Uterus (tissue), 4 donors: ENCODE data around the gene ADORA1. TPM values are rescaled to one million over a fixed set of nuclear protein-coding genes. Genes with fewer than 3 reads are reported as not detected.

Experiments used
- DNase-seq, 2 donors: peaks; one replicate each; pipeline ENCODE4 v3.0.0-alpha.2; 2019 to 2020
- H3K27ac ChIP-seq, 2 donors: fragments of 200-600 bp; sonication (generic); 1 replicate in 1 of 2; 2 replicates in 1 of 2; pipeline ENCODE4 v1.5.1; 2016 to 2018
- H3K27me3 ChIP-seq, 2 donors: fragments of 200-600 bp; sonication (generic); one replicate each; pipeline ENCODE4 v1.5.1; 2018 to 2019; ENCODE audit warnings: control low read depth in 1 of 2
- H3K36me3 ChIP-seq, 2 donors: fragments of 200-600 bp; sonication (generic); one replicate each; pipeline ENCODE4 v1.5.1; 2019; ENCODE audit warnings: control low read depth in 1 of 2
- H3K4me1 ChIP-seq, 2 donors: fragments of 200-600 bp; sonication (generic); one replicate each; pipeline ENCODE4 v1.5.1; 2018 to 2019; ENCODE audit warnings: control low read depth in 1 of 2
- H3K4me3 ChIP-seq, 2 donors: fragments of 200-600 bp; sonication (generic); 1 replicate in 1 of 2; 2 replicates in 1 of 2; pipeline ENCODE4 v1.5.1; 2018 to 2019; ENCODE audit warnings: mild to moderate bottlenecking in 1 of 2
- H3K9me3 ChIP-seq, 2 donors: fragments of 200-600 bp; sonication (generic); one replicate each; pipeline ENCODE4 v1.5.1; 2019; ENCODE audit warnings: control low read depth in 1 of 2
- POLR2A ChIP-seq, 2 donors: fragments of 450-650 bp; IDR thresholded peaks; one replicate each; pipeline ENCODE4 v1.6.1; 2016; ENCODE audit warnings: antibody characterized with exemption in 2 of 2, mild to moderate bottlenecking in 1 of 2, moderate library complexity in 1 of 2
- intact Hi-C: fragments of 100-400 bp; cut with DNase I; formaldehyde crosslinking; loops from one replicate; pipeline ENCODE4 v1.15.1; 2023; ENCODE audit warnings: low total_unique reads
- total RNA-seq, 4 donors: library from RNA; depleted of rRNA in 3 of 4; stranded (reverse); fragments of >200 nt in 3 of 4; gene quantifications; one replicate each; pipeline versions ENCODE4 v1.1.0 to v1.2.4, GENCODE V29; 2014 to 2023
- TF ChIP-seq, protein P1 (sequence below), 4 experiments: fragments of 200-600 bp in 2 of 4; fragments of 450-650 bp in 2 of 4; sonication (generic) in 2 of 4; IDR thresholded peaks; one replicate each; pipeline ENCODE4 v1.5.1; 2016 to 2019; ENCODE audit warnings: antibody characterized with exemption in 4 of 4, mild to moderate bottlenecking in 2 of 4, moderate library complexity in 1 of 4
- donor health status: DM: yes; HTN: yes; CAD: no.

ADORA1 gene
- total RNA-seq, 4 donors from 2014 or later = 3.0 TPM; not detected in 2

DNA sequence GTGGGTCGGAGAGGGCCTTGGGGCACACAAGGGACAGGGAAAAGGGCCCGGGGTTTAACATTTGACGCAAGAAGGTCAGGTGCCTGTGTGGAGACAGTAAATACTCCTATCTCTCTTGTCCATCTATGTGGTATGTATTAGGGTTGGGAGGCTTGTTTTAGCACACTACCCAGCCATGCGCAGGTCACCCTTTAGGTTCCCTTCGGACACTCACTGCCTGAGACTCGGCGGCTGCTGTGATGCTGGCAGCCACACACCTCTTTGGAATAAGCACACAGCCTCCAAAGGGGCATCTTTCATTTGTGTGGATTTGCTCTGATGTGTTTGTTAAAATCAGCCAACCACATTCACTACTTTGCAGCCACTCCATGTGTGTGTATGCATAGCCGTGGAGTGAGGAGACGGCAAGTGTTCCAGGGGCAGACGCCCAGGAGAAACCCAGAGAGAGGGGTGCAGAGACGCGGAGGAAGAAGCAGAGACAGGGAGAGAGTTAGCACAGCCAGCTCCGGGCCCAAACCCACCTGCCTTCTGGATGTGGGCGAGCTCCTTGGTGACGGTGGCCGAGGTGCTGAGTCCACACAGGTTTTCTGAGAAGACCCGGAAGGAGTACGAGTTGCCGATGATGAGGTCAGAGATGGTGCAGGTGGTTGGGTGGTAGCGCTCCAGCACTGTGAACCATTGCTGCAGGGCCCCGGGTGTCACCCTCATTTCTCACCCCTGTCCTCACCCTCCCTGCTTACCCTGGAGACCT, 42.4 kb downstream of the ADORA1 start:
- TF ChIP-seq, protein P1, sequence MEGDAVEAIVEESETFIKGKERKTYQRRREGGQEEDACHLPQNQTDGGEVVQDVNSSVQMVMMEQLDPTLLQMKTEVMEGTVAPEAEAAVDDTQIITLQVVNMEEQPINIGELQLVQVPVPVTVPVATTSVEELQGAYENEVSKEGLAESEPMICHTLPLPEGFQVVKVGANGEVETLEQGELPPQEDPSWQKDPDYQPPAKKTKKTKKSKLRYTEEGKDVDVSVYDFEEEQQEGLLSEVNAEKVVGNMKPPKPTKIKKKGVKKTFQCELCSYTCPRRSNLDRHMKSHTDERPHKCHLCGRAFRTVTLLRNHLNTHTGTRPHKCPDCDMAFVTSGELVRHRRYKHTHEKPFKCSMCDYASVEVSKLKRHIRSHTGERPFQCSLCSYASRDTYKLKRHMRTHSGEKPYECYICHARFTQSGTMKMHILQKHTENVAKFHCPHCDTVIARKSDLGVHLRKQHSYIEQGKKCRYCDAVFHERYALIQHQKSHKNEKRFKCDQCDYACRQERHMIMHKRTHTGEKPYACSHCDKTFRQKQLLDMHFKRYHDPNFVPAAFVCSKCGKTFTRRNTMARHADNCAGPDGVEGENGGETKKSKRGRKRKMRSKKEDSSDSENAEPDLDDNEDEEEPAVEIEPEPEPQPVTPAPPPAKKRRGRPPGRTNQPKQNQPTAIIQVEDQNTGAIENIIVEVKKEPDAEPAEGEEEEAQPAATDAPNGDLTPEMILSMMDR (IDR thresholded peaks at IDR 0.05) = no peak
- no peak for TF ChIP-seq POLR2A (IDR thresholded peaks at IDR 0.05)
- no peaks in the 10 kb centered on the region for H3K36me3 ChIP-seq
- DNase-seq = no peak
- no peak overlapping the region for H3K4me3 ChIP-seq
- no peaks in the 10 kb centered on the region for H3K9me3 ChIP-seq
- H3K27ac ChIP-seq = no peak overlapping the region
- H3K4me1 ChIP-seq = no peaks in the 10 kb centered on the region
- H3K27me3 ChIP-seq = no peaks in the 10 kb centered on the region
- intact Hi-C loops = no loop called here

DNA sequence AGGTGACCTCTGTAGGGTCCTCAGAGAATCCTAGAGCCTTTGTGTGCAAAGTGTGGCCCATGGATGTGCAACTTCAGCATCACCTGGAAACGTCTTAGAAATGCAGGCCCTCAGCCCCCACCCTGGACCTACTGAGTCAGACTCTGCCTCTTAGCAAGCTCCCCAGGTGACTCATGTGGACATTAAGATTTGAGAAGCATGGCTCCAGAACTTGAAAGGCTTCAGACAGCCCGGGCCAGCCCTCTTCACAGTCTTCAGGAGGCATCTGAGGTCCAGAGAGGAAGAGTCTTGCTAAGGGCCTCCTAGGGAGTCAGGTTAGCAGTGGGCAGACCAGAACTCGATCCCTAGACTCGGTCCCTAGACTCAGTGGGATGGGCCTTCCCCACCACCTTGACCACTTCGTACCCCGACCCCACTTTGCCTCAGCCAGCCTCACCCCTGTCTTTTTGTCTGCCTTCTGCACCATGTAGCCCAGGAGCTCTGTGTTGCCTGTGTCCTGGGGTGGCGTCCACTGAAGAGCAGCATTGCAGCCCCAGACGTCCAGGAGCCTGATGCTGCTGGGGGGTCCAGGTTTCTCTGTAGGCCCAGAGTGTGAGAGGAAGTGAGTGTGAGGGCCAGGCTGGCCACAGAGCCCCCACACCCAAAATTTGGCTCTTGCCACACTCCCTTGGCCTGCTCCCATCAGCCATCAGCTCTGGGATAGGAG, 43.3 kb downstream of the ADORA1 start:
- no peak for DNase-seq
- H3K4me3 ChIP-seq = no peak overlapping the region
- no peaks in the 10 kb centered on the region for H3K4me1 ChIP-seq
- no peaks in the 10 kb centered on the region for H3K27me3 ChIP-seq
- no peak for TF ChIP-seq POLR2A (IDR thresholded peaks at IDR 0.05)
- TF ChIP-seq, protein P1 (IDR thresholded peaks at IDR 0.05) = no peak
- no peak overlapping the region for H3K27ac ChIP-seq
- H3K9me3 ChIP-seq = no peaks in the 10 kb centered on the region
- H3K36me3 ChIP-seq = no peaks in the 10 kb centered on the region
- intact Hi-C loops = no loop called here

DNA sequence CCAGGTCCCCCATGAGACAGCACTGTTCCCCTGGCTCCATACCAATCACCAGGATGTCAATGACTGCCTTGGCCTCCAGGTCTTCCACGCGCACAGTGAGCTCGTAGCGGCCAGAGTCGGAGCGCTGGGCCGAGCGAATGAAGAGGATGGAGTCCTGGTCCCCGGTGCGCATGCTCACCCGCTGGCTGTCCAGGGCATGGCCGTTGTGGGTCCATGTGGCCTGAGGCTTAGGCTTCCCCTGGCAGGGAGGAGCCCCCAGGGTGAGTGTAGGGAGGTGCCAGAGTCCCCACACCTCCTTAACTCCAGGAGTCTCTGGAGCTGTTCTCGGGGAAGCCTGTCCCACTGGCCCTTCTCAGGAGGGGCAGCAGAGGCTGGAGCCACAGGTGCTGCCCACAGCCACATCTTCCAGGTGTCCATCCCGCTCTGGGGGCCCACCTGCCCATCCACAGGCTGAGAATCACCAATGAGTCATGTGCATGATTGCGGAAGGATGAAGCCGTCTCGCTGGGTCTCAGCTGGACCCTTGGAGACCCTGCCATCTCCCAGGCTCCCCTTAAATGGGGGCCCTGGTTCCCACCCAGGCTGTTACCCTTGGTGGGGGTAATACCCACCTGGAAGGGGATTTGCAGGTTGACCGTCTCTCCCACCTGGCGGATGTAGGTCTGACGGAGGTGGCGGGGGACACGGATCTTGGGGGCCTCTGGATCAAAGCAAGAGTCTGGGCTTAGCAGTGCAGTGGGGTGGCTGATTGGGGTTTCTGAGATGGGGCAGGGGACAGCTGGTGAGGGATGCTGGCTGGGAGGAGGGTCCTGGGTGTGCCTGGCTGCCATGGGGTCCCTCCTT, 44.0 kb downstream of the ADORA1 start:
- H3K36me3 ChIP-seq = no peaks in the 10 kb centered on the region
- no peak for TF ChIP-seq POLR2A (IDR thresholded peaks at IDR 0.05)
- TF ChIP-seq, protein P1 (IDR thresholded peaks at IDR 0.05) = no peak
- no peak overlapping the region for H3K4me3 ChIP-seq
- no peaks in the 10 kb centered on the region for H3K27me3 ChIP-seq
- DNase-seq = no peak
- intact Hi-C loops = no loop called here
- no peak overlapping the region for H3K27ac ChIP-seq
- H3K4me1 ChIP-seq = no peaks in the 10 kb centered on the region
- no peaks in the 10 kb centered on the region for H3K9me3 ChIP-seq

DNA sequence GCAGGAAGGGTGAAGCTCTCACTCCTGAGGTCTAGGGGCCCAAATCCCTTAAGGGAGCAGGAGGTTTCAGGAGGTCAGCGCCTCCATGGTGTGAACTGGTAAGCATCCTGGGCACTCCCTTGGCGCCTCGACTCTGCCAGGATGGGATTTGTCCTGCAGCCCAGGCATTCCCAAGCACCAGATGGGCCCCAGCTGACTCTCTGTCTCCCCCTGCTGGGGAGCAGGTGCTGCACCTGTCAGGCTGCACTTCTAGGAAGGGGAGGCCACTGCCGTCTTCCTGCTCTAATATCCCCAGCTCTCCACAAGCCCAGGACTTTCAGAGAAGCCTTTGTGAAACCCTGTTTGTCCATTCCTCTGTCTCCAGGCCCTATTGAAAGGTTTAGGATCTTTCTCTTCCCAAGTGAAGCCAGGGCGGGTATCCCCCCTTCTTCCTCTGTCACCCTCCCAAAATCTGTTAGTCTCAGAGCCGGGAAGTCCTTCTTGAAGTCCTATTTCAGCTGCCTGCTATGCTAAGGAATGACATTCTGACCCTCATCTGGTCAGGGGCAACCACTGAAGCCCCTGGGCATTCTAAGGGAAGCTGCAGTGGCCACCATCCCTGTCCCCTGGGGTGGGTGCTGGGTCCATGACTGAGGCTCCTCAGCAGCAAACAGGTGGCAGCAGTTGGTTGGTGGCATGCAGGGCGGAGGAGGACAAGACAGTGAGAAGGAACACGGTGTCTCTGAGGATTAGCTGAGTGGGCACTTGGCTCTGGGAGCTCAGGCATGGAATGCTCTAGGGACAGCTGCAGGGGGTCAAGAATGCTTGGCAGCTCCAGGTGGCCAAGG, 44.9 kb downstream of the ADORA1 start:
- no peak for TF ChIP-seq POLR2A (IDR thresholded peaks at IDR 0.05)
- TF ChIP-seq, protein P1 (IDR thresholded peaks at IDR 0.05) = peak; percentile 40 to 53 (median 49)
- Histone ChIP-seq H3K27me3 (no peaks in the 10 kb centered on the region), H3K4me3 (no peak overlapping the region), H3K4me1 (no peaks in the 10 kb centered on the region), H3K27ac (no peak overlapping the region), H3K9me3 (no peaks in the 10 kb centered on the region), H3K36me3 (no peaks in the 10 kb centered on the region)
- intact Hi-C loops = no loop called here
- no peak for DNase-seq
